Stimulated activated CD4-positive, alpha-beta T cell treated with anti-CD3 and anti-CD28 coated beads, Interleukin-1b, Interleukin-23, amount 100 ng/mL, for 24 hours (primary cell): ENCODE data around the gene VCP.

Source experiments
- DNase-seq, 4 experiments: peaks; one replicate each; pipeline ENCODE4 v3.0.0-alpha.2; 2020; ENCODE audit warnings: low read depth in 4 of 4, low spot score in 1 of 4

The VCP gene

GRCh38 chr9:35067056-35067455, 5.4 kb downstream of the VCP start:
- no peak for DNase-seq

GRCh38 chr9:35060548-35061207, 11.7 kb downstream of the VCP start:
- no peak for DNase-seq

GRCh38 chr9:35059438-35059837, 13.0 kb downstream of the VCP start:
- DNase-seq = no peak

GRCh38 chr9:35057271-35057620, 15.2 kb downstream of the VCP start:
- no peak for DNase-seq

- no peak for DNase-seq
Measured at GRCh38 chr9:35056571-35057270, 15.7 kb downstream of the VCP start.

- DNase-seq = no peak
Measured at GRCh38 chr9:35054871-35055644, 17.4 kb downstream of the VCP start.

- DNase-seq = no peak
Measured at GRCh38 chr9:35054185-35054835, 18.1 kb downstream of the VCP start.

GRCh38 chr9:35051069-35051967, 21.1 kb downstream of the VCP start:
- DNase-seq = peak in 2 of 4 experiments; percentile 25 to 37

GRCh38 chr9:35048511-35048910, 23.9 kb downstream of the VCP start:
- no peak for DNase-seq

- no peak for DNase-seq
Measured at GRCh38 chr9:35044071-35044470, 28.4 kb downstream of the VCP start.

GRCh38 chr9:35042891-35043545, 29.4 kb downstream of the VCP start:
- no peak for DNase-seq

GRCh38 chr9:35042081-35042604, 30.3 kb downstream of the VCP start:
- DNase-seq = no peak

GRCh38 chr9:35035851-35036701, 36.3 kb downstream of the VCP start:
- peak in 2 of 4 experiments; percentile 22 to 28 for DNase-seq

- no peak for DNase-seq
Measured at GRCh38 chr9:35033101-35033500, 39.3 kb downstream of the VCP start.

GRCh38 chr9:35029852-35030251, 42.6 kb downstream of the VCP start:
- DNase-seq = no peak

GRCh38 chr9:35029241-35029640, 43.2 kb downstream of the VCP start:
- no peak for DNase-seq

GRCh38 chr9:35028341-35028740, 44.1 kb downstream of the VCP start:
- DNase-seq = no peak

GRCh38 chr9:35027860-35028259, 44.6 kb downstream of the VCP start:
- no peak for DNase-seq

GRCh38 chr9:35027374-35027773, 45.1 kb downstream of the VCP start:
- DNase-seq = no peak
